Measurements from ENCODE around the gene PPFIA2.

GRCh38 chr12:81209012-81209411 is 550.1 kb downstream of the PPFIA2 start:
- TF ChIP-seq CTCF (IDR thresholded peaks at IDR 0.05) (no peak), POLR2A (IDR thresholded peaks at IDR 0.05) (no peak)

Measured in Peyer's patch (tissue), 4 donors.